ENCODE measurements around the gene THAP3. TPM values are rescaled to one million over a fixed set of nuclear protein-coding genes. Genes with fewer than 3 reads are reported as not detected.

Gene THAP3, protein sequence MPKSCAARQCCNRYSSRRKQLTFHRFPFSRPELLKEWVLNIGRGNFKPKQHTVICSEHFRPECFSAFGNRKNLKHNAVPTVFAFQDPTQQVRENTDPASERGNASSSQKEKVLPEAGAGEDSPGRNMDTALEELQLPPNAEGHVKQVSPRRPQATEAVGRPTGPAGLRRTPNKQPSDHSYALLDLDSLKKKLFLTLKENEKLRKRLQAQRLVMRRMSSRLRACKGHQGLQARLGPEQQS
- 16.5 and 17.2 TPM in 2 replicates for total RNA-seq

DNA sequence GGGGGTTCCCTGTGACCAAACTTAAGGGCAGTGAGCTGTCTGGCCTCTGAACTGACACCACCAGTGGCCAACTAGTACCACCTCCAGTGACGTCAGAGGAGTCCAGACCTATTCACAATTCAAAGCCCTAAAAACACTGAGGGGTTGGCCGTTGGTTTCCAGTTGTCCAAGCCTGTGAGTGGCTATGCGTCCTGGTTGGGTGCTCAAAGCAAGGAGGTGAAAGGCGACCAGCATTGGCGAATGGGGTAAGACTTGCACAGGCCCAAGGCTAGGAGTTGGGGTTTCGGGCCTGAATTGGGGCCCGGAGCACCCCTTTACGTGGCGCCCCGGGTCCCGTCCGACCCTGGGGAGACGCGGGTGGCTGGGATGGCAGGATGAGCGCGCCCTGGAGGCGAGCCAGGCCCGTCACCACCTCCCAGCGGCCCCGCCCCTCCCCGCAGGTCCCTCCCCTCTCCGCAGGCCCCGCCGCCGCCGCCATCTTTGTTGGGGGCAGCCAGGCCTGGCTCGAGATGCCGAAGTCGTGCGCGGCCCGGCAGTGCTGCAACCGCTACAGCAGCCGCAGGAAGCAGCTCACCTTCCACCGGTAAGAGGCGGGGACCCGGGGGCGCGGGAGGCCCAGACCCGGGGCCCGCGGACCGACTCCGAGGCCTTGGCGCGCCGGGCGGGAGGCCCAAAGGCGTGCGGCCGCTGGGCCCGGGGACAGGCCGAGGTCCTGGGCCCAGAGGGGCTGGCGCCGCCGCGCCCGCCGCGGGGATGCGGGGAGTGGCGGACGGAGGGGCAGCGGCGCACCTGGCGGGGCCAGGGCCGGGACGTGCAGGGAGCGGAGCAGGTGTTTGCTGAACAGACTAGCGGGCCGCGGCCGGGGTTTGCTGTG lies at the start of gene THAP3:
Gene THAP3, plus strand, starts transcription at position 159 of the 874 bp plus-strand sequence. Its CDS starts 351 bp downstream, at position 510.

DNA sequence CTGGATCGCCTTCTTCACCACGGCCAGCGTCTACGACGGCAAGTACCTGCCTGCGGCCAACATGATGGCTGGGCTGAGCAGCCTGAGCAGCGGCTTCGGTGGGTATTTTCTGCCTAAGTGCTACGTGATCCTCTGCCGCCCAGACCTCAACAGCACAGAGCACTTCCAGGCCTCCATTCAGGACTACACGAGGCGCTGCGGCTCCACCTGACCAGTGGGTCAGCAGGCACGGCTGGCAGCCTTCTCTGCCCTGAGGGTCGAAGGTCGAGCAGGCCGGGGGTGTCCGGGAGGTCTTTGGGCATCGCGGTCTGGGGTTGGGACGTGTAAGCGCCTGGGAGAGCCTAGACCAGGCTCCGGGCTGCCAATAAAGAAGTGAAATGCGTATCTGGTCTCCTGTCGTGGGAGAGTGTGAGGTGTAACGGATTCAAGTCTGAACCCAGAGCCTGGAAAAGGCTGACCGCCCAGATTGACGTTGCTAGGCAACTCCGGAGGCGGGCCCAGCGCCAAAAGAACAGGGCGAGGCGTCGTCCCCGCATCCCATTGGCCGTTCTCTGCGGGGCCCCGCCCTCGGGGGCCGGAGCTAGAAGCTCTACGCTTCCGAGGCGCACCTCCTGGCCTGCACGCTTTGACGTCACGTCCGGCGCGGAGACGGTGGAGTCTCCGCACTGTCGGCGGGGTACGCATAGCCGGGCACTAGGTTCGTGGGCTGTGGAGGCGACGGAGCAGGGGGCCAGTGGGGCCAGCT lies 45.1 kb upstream of the THAP3 start, which contains the start of gene ZBTB48:
Gene ZBTB48, plus strand, starts transcription at position 621 of the 745 bp plus-strand sequence. CDS start 616 bp downstream, outside the sequence.

DNA sequence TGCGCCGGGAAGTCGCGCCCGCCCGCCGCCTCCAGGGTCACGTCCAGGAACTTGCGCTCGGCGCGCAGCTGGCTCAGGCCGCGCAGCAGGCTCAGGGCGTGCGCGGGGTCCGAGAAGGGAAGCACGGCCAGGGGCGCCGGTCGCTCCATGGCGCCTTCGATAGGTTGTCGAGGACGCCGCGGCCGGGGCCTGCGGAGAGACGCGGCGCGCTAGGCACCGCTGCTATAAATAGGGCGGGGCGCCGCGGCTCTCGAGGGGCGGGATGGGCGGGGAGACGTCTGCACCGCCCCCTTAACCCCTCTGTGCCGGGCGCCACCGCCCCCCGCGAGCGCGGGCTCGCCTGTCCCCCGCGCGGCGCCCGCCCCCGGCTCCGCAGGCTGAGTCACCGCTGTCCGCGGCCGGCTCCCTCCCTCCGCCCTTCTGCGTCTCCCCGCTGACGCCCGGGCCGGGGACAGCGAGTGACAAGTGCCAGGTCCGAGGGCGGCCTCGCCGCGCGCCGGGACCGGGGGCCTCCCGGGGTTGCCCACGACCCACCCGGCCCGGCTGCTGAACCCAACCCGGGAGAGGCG lies 21.9 kb upstream of the THAP3 start, which contains the start of gene KLHL21:
Gene KLHL21, minus strand, starts transcription at position 201 of the 569 bp plus-strand sequence. Its CDS starts 52 bp downstream, at position 149.

DNA sequence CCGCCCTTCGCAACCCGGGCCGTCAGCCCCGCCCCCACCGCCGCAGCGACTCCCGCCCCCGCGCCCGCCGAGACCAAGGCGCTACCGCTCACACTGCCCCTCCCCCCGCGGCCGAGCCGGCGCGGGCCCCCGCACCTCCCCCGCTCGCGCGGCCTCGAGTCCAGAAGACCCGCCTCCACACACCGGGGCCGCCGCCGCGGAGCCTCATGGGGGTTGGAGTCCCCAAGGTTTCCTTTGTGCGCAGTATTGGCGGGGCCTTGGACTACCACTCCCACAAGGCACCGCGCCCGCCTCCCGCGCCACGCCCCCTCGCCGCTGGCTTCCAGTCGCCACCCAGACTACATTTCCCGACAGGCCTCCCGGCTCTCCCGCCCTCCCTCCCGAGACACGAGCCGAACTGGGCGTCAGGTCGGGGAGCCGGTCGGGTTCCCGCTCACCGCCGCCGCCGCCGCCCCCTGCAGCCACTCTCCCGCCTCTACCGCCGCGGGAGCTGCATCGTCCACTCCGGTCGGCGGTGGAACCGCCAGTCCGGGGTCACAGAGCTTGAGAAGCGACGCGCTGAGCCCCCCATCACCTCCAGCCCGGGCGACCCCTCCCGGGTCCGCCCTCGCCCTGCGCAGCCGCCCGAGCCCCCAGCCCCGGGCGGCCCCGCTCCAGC lies 11.2 kb upstream of the THAP3 start, which contains the start of gene PHF13:
Gene PHF13, plus strand, starts transcription at position 371 of the 658 bp plus-strand sequence. CDS start 336 bp downstream, outside the sequence.

Other genes starting within 250 kb of the THAP3 start
- gene ACOT7, start 231.1 kb upstream of the THAP3 start, total RNA-seq = 12.0 and 17.7 TPM in 2 replicates
- under 0.01 TPM in 1 of 2 replicates, not detected in the other for gene HES2, start 204.9 kb upstream of the THAP3 start, total RNA-seq
- not detected in 2 replicates for gene ESPN, start 200.1 kb upstream of the THAP3 start, total RNA-seq
- 2.8 and 3.4 TPM in 2 replicates for gene TNFRSF25, start 158.7 kb upstream of the THAP3 start, total RNA-seq
- 12.6 and 18.0 TPM in 2 replicates for gene PLEKHG5, start 133.2 kb upstream of the THAP3 start, total RNA-seq
- gene NOL9, start 70.4 kb upstream of the THAP3 start, total RNA-seq = 30.2 and 38.9 TPM in 2 replicates
- 0.49 and 0.65 TPM in 2 replicates for gene TAS1R1, start 69.6 kb upstream of the THAP3 start, total RNA-seq
- 12.9 and 14.0 TPM in 2 replicates for gene ZBTB48, start 44.9 kb upstream of the THAP3 start, total RNA-seq
- 70.1 and 70.9 TPM in 2 replicates for gene KLHL21, start 22.0 kb upstream of the THAP3 start, total RNA-seq
- gene PHF13, start 11.1 kb upstream of the THAP3 start, total RNA-seq = 14.9 and 15.6 TPM in 2 replicates
- gene DNAJC11, start 76.9 kb downstream of the THAP3 start, total RNA-seq = 23.9 and 31.2 TPM in 2 replicates
- 29.7 and 31.1 TPM in 2 replicates for gene CAMTA1, start 160.6 kb downstream of the THAP3 start, total RNA-seq